HepG2 (cell line): ENCODE data around the gene ABCB4. TPM values are rescaled to one million over a fixed set of nuclear protein-coding genes. Genes with fewer than 3 reads are reported as not detected.

Experiments
- ATAC-seq: fragments of 200-7000 bp; cut with Tn5 transposase; 3 replicates; pipeline ENCODE4 v1.9.1; 2020; ENCODE audit warnings: mild to moderate bottlenecking, moderate library complexity
- BruUV-seq: library from RNA; stranded (reverse); fragments of 400-500 nt; replicated peaks from 2 replicates; lab custom pipeline; 2021; lab: Mats Ljungman, UMichigan
- CTCF ChIA-PET: fragments of 300-600 bp; formaldehyde crosslinking; extraction: SDS; loops from one replicate; lab custom pipeline; 2021; ENCODE audit warnings: low total read pairs, inconsistent platforms, low intra/inter-chr PET ratio; lab: Yijun Ruan, JAX
- POLR2A ChIA-PET: fragments of 350-600 bp; sonication (Branson Sonifier 250); formaldehyde crosslinking; loops from one replicate; lab custom pipeline; 2020; ENCODE audit warnings: antibody characterized with exemption, inconsistent platforms; lab: Yijun Ruan, JAX
- DNase-seq: peaks from one replicate; pipeline ENCODE4 v3.0.0-alpha.2; 2015; ENCODE audit warnings: low spot score
- FAIRE-seq: peaks from 3 replicates; lab custom pipeline; 2011; peaks lifted over from hg19 to GRCh38; lab: Jason Lieb, UNC
- H2AFZ ChIP-seq: one replicate; pipeline ENCODE4 v1.6.1; 2011; ENCODE audit warnings: low read length, inconsistent platforms
- H3K27ac ChIP-seq: fragments of 300-600 bp; 3 replicates; pipeline ENCODE4 v1.8.0; 2011; ENCODE audit warnings: mixed run types, mild to moderate bottlenecking, mixed read lengths, low read length, inconsistent platforms; ENCODE audit not compliant: insufficient read depth; ENCODE audit errors: extremely low read length
- H3K27me3 ChIP-seq, 2 experiments: fragments of 200-600 bp in 1 of 2; 2 replicates in 1 of 2; 3 replicates in 1 of 2; pipeline versions ENCODE4 v1.6.0 to v1.8.0; 2011; ENCODE audit warnings: low read length in 2 of 2, mild to moderate bottlenecking in 2 of 2, moderate library complexity in 2 of 2, inconsistent platforms in 1 of 2; ENCODE audit not compliant: insufficient read depth in 2 of 2, control insufficient read depth in 1 of 2
- H3K36me3 ChIP-seq, 2 experiments: fragments of 200-600 bp in 1 of 2; replicated peaks in 1 of 2; 2 replicates in 1 of 2; 3 replicates in 1 of 2; pipeline versions ENCODE4 v1.5.1 to v1.8.0; 2011; ENCODE audit warnings: low read length in 2 of 2, inconsistent platforms in 1 of 2; ENCODE audit not compliant: insufficient read depth in 2 of 2, control insufficient read depth in 1 of 2
- H3K4me1 ChIP-seq: 2 replicates; pipeline ENCODE4 v1.5.1; 2012; ENCODE audit warnings: low read length, inconsistent platforms; ENCODE audit not compliant: insufficient read depth
- H3K4me2 ChIP-seq: 2 replicates; pipeline ENCODE4 v1.6.0; 2011; ENCODE audit warnings: low read depth, low read length, inconsistent platforms
- H3K4me3 ChIP-seq, 3 experiments: fragments of 200-600 bp in 1 of 3; sonication (generic), shearing (Covaris generic) in 1 of 3; replicated peaks in 1 of 3; 2 replicates each; pipeline ENCODE4 v1.5.1; 2011 to 2016; ENCODE audit warnings: low read length in 3 of 3, inconsistent platforms in 2 of 3, low read depth in 2 of 3, mild to moderate bottlenecking in 2 of 3, control low read depth in 1 of 3, mixed read lengths in 1 of 3; ENCODE audit not compliant: insufficient read depth in 1 of 3
- H3K79me2 ChIP-seq: one replicate; pipeline ENCODE4 v1.6.1; 2011; ENCODE audit warnings: low read length, inconsistent platforms; ENCODE audit not compliant: insufficient read depth
- H3K9ac ChIP-seq: 2 replicates; pipeline ENCODE4 v1.6.0; 2011; ENCODE audit warnings: mild to moderate bottlenecking, low read depth, low read length, inconsistent platforms; ENCODE audit not compliant: insufficient read depth
- H3K9me3 ChIP-seq: 2 replicates; pipeline ENCODE4 v1.5.1; 2012; ENCODE audit warnings: mild to moderate bottlenecking, low read length
- H4K20me1 ChIP-seq: 2 replicates; pipeline ENCODE4 v1.6.0; 2011; ENCODE audit warnings: inconsistent platforms, mild to moderate bottlenecking, low read length, moderate library complexity; ENCODE audit not compliant: insufficient read depth
- EP300 ChIP-seq, 3 experiments: sonication (generic) in 1 of 3; formaldehyde crosslinking in 1 of 3; IDR thresholded peaks; 2 replicates each; pipeline versions ENCODE4 v1.5.1 to v1.6.1; 2011 to 2020; ENCODE audit warnings: low read depth in 2 of 3, low read length in 2 of 3, borderline replicate concordance in 1 of 3, improper control_type of control experiment in 1 of 3, mild to moderate bottlenecking in 1 of 3, missing genetic modification reagents in 1 of 3, moderate library complexity in 1 of 3
- LCORL ChIP-seq, 2 experiments: fragments of 450-650 bp in 1 of 2; sonication (generic) in 1 of 2; formaldehyde crosslinking in 1 of 2; IDR thresholded peaks; 2 replicates each; pipeline versions ENCODE4 v1.5.0 to v1.6.1; 2017 to 2020; ENCODE audit warnings: antibody characterized with exemption in 1 of 2, missing genetic modification reagents in 1 of 2
- MEIS2 ChIP-seq: sonication (generic); formaldehyde crosslinking; IDR thresholded peaks from 2 replicates; pipeline ENCODE4 v1.9.0; 2021; ENCODE audit warnings: mild to moderate bottlenecking, missing genetic modification reagents
- MXI1 ChIP-seq: IDR thresholded peaks from 3 replicates; pipeline ENCODE4 v1.6.1; 2012; ENCODE audit warnings: low read depth, low read length, inconsistent platforms, borderline replicate concordance
- PITX1 ChIP-seq: sonication (generic); formaldehyde crosslinking; IDR thresholded peaks from 2 replicates; pipeline ENCODE4 v1.5.1; 2020; ENCODE audit warnings: mild to moderate bottlenecking, missing genetic modification reagents
- SP4 ChIP-seq: sonication (generic); formaldehyde crosslinking; IDR thresholded peaks from 2 replicates; pipeline ENCODE4 v1.8.1; 2023; ENCODE audit warnings: mild to moderate bottlenecking, missing genetic modification reagents
- ZKSCAN5 ChIP-seq: sonication (generic); formaldehyde crosslinking; IDR thresholded peaks from 2 replicates; pipeline ENCODE4 v1.5.1; 2020; ENCODE audit warnings: mild to moderate bottlenecking, missing genetic modification reagents
- WGBS: methylation state at CpG from one replicate; pipeline ENCODE4 v1.1.6; 2017; ENCODE audit warnings: low lambda C conversion rate; 5-methylcytosine and 5-hydroxymethylcytosine counted together
- in situ Hi-C: cut with HindIII; loops from 2 replicates; pipeline ENCODE4 v1.10.0; 2017; ENCODE audit warnings: low pct_unique_long_range_greater_than_20kb; ENCODE audit not compliant: extremely low pct_ligation_motif_present
- intact Hi-C: fragments of 100-400 bp; cut with micrococcal nuclease; formaldehyde crosslinking; loops from one replicate; pipeline ENCODE4 v1.10.0; 2022; ENCODE audit not compliant: unreplicated experiment
- polyA plus RNA-seq, 8 experiments: library from polyadenylated mRNA; depleted of rRNA in 3 of 8; stranded (reverse) in 7 of 8; unstranded in 1 of 8; fragments of >200 nt; fragmentation: Illumina TruSeq in 4 of 8; extraction: Trizol in 4 of 8; gene quantifications; 2 replicates each; pipeline versions ENCODE4 v1.2.1 to v1.2.3, GENCODE V29; 2011 to 2016; ENCODE audit warnings: low read depth in 4 of 8, missing spikeins in 1 of 8, mixed read lengths in 1 of 8; ENCODE audit not compliant: insufficient read depth in 1 of 8
- total RNA-seq, 5 experiments: library from RNA; depleted of rRNA; stranded (reverse); fragments of >200 nt; fragmentation: Illumina TruSeq; extraction: Trizol; gene quantifications; 2 replicates each; pipeline ENCODE4 v1.2.3, GENCODE V29; 2016; ENCODE audit warnings: low read depth in 1 of 5
- TF ChIP-seq, protein P1 (sequence below): sonication (generic); formaldehyde crosslinking; IDR thresholded peaks from 2 replicates; pipeline ENCODE4 v1.5.0; 2020; ENCODE audit warnings: missing genetic modification reagents

Gene ABCB4
- total and polyA plus RNA-seq, 2 of the 13 experiments (the other 11 are each of a cell fraction or from before 2014, with no cell fraction given), result 18.0 to 32.4 TPM

DNA sequence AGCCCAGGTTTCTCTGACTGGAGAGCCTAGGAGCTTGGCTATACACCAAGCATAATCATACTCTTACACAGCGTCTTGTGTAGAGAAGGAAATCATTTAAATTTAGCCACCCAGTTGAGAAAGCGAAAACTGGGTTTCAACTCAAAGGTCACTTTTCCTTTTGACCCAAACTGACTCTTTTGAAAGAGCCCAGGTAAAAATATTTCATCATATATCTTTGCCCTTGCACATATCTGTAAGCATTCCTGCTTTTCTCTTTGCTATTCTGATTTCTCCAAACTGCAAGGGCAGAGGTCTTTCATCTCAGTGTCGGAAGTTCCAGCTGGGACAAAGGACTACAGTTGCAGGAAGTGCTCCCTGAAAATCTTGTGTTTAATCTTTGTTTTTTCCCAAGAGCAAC, 22.0 kb upstream of the ABCB4 start (continued):
- TF ChIP-seq SP4 (no peak), EP300 (IDR thresholded peaks at IDR 0.05; ENCODE audit: low read depth in 2 of 2, low read length in 2 of 2) (peak; percentile 49 to 88; a peak in 2 of 4 replicates), EP300 (CRISPR knock-in tag; IDR thresholded peaks at IDR 0.05; ENCODE audit: borderline replicate concordance) (no peak), LCORL (IDR thresholded peaks at IDR 0.05) (peak; percentile 76), LCORL (CRISPR knock-in tag; IDR thresholded peaks at IDR 0.05) (0 out of 2 replicates have a peak, but pooled peaks have one; percentile 42)
- TF ChIP-seq, all 625 proteins: peak for 62

GRCh38 chr7:87495366-87495765, 19.9 kb upstream of the ABCB4 start:
- Histone ChIP-seq H3K27me3 (no peaks in the 10 kb centered on the region), H3K4me2 (no peak overlapping the region), H3K4me1 (peaks cover 41% of the 10 kb centered on the region), H3K27ac (no peak overlapping the region), H3K4me3 (no peak overlapping the region), H3K79me2 (no peaks in the 10 kb centered on the region), H3K36me3 (no peaks in the 10 kb centered on the region), H3K9ac (no peak overlapping the region), H4K20me1 (no peaks in the 10 kb centered on the region), H3K9me3 (no peaks in the 10 kb centered on the region), H2AFZ (no peak overlapping the region)
- CTCF ChIA-PET, result no interaction called here
- in situ Hi-C loops (no loop called here), intact Hi-C loops (loop anchor here (5.0 kb wide), 1 partner anchor 33 kb away; no protein-coding TSS in a partner anchor)
- 97% methylated on average over 5 of the region's 5 CpGs for WGBS
- DNase-seq (no peak), ATAC-seq (no peak), FAIRE-seq (no peak)
- no TSS peak for BruUV-seq
- TF ChIP-seq MXI1 (no peak), MEIS2 (CRISPR knock-in tag) (no peak), PITX1 (CRISPR knock-in tag) (no peak), ZKSCAN5 (CRISPR knock-in tag) (no peak)
- TF ChIP-seq, protein P1, sequence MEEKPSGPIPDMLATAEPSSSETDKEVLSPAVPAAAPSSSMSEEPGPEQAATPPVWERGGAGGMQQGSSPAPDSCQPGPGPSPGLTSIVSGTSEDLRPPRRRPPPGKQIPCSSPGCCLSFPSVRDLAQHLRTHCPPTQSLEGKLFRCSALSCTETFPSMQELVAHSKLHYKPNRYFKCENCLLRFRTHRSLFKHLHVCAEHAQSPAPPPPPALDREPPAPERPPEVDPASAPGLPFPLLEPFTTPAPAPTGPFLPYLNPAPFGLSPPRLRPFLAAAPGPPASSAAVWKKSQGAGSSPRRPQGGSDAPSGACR (CRISPR knock-in tag), result no peak
- POLR2A ChIA-PET, result no interaction called here
